Ovary (tissue), 9 donors: ENCODE measurements around the gene TSPAN3. TPM values are rescaled to one million over a fixed set of nuclear protein-coding genes. Genes with fewer than 3 reads are reported as not detected.

ENCODE experiments used
- DNase-seq, 5 donors: peaks; one replicate each; pipeline ENCODE4 v3.0.0-alpha.2; 2019 to 2020
- H3K27ac ChIP-seq, 2 donors: fragments of 200-600 bp; one replicate each; pipeline versions ENCODE4 v1.5.1 to v1.8.0; 2019 to 2022
- H3K27me3 ChIP-seq: fragments of 200-600 bp; one replicate; pipeline ENCODE4 v1.8.0; 2022
- H3K36me3 ChIP-seq: fragments of 200-600 bp; sonication (generic); one replicate; pipeline ENCODE4 v1.5.1; 2019
- H3K4me1 ChIP-seq: one replicate; pipeline ENCODE4 v1.8.1; 2013; ENCODE audit warnings: mild to moderate bottlenecking, moderate library complexity; ENCODE audit not compliant: insufficient read depth
- H3K4me3 ChIP-seq: fragments of 200-600 bp; sonication (generic); one replicate; pipeline ENCODE4 v1.5.1; 2017
- H3K9me3 ChIP-seq, 2 donors: fragments of 200-600 bp in 1 of 2; sonication (generic) in 1 of 2; one replicate each; pipeline versions ENCODE4 v1.5.1 to v1.8.1; 2013 to 2019; ENCODE audit warnings: mild to moderate bottlenecking in 1 of 2, moderate library complexity in 1 of 2
- EP300 ChIP-seq: sonication (generic); formaldehyde crosslinking; IDR thresholded peaks from one replicate; pipeline ENCODE4 v1.6.1; 2017; ENCODE audit warnings: antibody characterized with exemption
- POLR2A ChIP-seq: fragments of 450-650 bp; IDR thresholded peaks from one replicate; pipeline ENCODE4 v1.6.1; 2017; ENCODE audit warnings: antibody characterized with exemption, mild to moderate bottlenecking, moderate library complexity
- WGBS, 3 donors: extraction: QIAGEN DNeasy Blood & Tissue Kit in 1 of 3; methylation state at CpG; one replicate each; pipeline versions ENCODE4 v1.1.5 to v1.1.7; 2013 to 2017; 5-methylcytosine and 5-hydroxymethylcytosine counted together
- intact Hi-C, 4 donors: fragments of 100-400 bp; cut with DNase I; formaldehyde crosslinking; loops; one replicate each; pipeline versions ENCODE4 v1.11.0 to v1.15.1; 2022 to 2023
- polyA plus RNA-seq, 2 donors: library from polyadenylated mRNA; stranded (reverse); fragments of 200-250 nt in 1 of 2; fragments of 350-450 nt in 1 of 2; fragmentation: Illumina TruSeq in 1 of 2; extraction: RNeasy Lipid Tissue Mini Kit (QIAGEN cat#74804) in 1 of 2; gene quantifications; one replicate each; pipeline ENCODE4 v1.2.3, GENCODE V29; 2013 to 2014
- total RNA-seq, 7 donors: library from RNA; depleted of rRNA in 2 of 7; stranded (reverse); fragments of >200 nt in 2 of 7; fragmentation: NEBNext Ultra II Directional in 3 of 7; extraction: Animal tissue kit (Norgen Biotek cat#: 25700) in 3 of 7; gene quantifications; one replicate each; pipeline versions ENCODE4 v1.1.0 to v1.2.4, GENCODE V29; 2016 to 2023
- TF ChIP-seq, protein P1 (sequence below), 3 donors: fragments of 450-650 bp in 2 of 3; fragments of 200-600 bp in 1 of 3; IDR thresholded peaks; one replicate each; pipeline versions ENCODE4 v1.5.1 to v1.8.0; 2016 to 2022; ENCODE audit warnings: antibody characterized with exemption in 3 of 3, mild to moderate bottlenecking in 1 of 3
- donor health status: DM: no; HTN: no; CAD: no; lungs with moderate emphysema.
- donor health status: DM: no; HTN: no; CAD: no.
- donor health status: Bipolar disorder and iron deficiency.
- donor health status: DM: yes; HTN: yes; CAD: no.
- donor health status: DM: no; HTN: no; CAD: no.
- donor health status: DM: yes; HTN: yes; CAD: no.

TSPAN3 gene
- total and polyA plus RNA-seq, 9 donors = 140 to 266 (median 196) TPM

DNA sequence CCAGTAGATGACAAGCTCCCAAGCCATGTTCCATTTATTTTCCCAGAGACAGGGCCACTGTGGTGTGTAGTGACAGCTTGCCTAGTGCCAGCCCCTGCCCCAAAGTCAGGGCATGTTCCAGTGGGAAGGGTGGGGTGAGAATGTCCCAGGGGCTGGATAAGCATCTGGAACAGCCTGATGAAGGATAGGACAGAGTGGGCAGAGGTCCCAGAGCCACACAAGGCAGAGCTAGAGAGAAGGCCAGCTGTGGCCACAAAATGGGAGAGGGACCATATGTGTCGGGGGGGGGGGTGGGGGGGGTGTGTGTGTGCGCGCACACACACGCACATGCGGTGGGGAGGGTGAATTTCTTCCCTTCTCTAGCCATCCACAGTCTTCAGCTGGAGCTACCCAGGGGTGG lies 27.0 kb upstream of the TSPAN3 start:
- no peaks in the 10 kb centered on the region for H3K4me1 ChIP-seq
- no peaks in the 10 kb centered on the region for H3K27me3 ChIP-seq
- no peak overlapping the region for H3K27ac ChIP-seq
- TF ChIP-seq EP300 (no peak), POLR2A (no peak)
- TF ChIP-seq, protein P1, sequence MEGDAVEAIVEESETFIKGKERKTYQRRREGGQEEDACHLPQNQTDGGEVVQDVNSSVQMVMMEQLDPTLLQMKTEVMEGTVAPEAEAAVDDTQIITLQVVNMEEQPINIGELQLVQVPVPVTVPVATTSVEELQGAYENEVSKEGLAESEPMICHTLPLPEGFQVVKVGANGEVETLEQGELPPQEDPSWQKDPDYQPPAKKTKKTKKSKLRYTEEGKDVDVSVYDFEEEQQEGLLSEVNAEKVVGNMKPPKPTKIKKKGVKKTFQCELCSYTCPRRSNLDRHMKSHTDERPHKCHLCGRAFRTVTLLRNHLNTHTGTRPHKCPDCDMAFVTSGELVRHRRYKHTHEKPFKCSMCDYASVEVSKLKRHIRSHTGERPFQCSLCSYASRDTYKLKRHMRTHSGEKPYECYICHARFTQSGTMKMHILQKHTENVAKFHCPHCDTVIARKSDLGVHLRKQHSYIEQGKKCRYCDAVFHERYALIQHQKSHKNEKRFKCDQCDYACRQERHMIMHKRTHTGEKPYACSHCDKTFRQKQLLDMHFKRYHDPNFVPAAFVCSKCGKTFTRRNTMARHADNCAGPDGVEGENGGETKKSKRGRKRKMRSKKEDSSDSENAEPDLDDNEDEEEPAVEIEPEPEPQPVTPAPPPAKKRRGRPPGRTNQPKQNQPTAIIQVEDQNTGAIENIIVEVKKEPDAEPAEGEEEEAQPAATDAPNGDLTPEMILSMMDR (IDR thresholded peaks at IDR 0.05) = no peak
- H3K4me3 ChIP-seq = no peak overlapping the region
- H3K36me3 ChIP-seq = no peaks in the 10 kb centered on the region
- no peak for DNase-seq
- H3K9me3 ChIP-seq = no peaks in the 10 kb centered on the region
- WGBS, 3 donors = 83 to 97% (median 90%) methylated on average over 5 of the region's 5 CpGs
- intact Hi-C loops = no loop called here

DNA sequence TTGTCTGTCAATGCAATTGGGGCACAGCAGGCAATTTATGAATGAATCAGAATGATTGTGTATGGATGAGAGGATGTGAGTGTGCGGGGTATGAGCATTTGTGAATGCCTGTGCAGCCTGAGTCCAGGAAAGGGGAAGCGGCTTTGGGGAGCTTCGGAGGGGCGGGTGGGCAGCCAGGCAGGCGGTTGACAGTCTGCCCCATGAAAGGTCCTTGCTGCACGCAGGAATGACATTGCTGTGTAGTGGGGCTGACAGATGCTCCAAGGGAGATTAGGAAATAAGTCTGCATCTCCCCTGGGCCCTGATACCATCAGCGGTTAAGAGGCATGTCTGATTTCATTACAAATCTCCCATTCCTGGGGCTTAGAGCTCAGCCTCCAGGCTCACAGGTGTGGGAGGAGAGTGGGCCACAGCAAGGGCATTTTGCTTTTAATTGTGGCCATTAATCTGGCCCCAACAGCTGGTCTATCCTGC lies 26.4 kb upstream of the TSPAN3 start:
- Histone ChIP-seq H3K27ac (no peak overlapping the region), H3K27me3 (no peaks in the 10 kb centered on the region), H3K36me3 (no peaks in the 10 kb centered on the region), H3K4me1 (no peaks in the 10 kb centered on the region), H3K9me3 (no peaks in the 10 kb centered on the region), H3K4me3 (no peak overlapping the region)
- TF ChIP-seq, protein P1 (IDR thresholded peaks at IDR 0.05) = no peak
- no peak for TF ChIP-seq EP300
- no peak for TF ChIP-seq POLR2A
- intact Hi-C loops = no loop called here
- WGBS, 3 donors = 88 to 93% (median 91%) methylated on average over 7 of the region's 7 CpGs
- no peak for DNase-seq

DNA sequence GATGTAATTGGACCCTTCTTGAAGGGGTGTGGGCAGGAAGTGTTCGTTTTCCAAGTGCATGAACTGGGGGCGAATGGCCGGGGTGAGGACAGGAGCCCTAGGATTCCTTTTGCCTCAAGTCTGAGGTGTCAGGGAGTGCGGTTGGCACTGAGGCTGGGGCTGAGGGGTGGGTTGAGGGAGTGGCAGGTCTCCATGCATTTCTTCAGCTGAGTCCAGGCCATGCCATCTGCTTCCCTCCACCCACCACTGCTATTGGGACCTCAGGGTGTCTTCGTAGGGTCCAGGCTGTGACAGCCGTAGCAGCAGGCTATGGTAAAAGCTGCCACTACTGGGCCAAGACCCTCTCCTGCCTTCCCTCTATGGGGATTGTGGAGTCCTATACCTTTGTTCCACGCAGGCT lies 25.6 kb upstream of the TSPAN3 start:
- intact Hi-C loops = no loop called here
- H3K9me3 ChIP-seq = no peaks in the 10 kb centered on the region
- TF ChIP-seq, protein P1 (IDR thresholded peaks at IDR 0.05) = no peak
- no peak for TF ChIP-seq EP300
- TF ChIP-seq POLR2A = no peak
- H3K27me3 ChIP-seq = no peaks in the 10 kb centered on the region
- no peak overlapping the region for H3K27ac ChIP-seq
- no peaks in the 10 kb centered on the region for H3K4me1 ChIP-seq
- H3K36me3 ChIP-seq = no peaks in the 10 kb centered on the region
- no peak for DNase-seq
- 85 to 96% (median 87%) methylated on average over 7 of the region's 7 CpGs for WGBS, 3 donors
- no peak overlapping the region for H3K4me3 ChIP-seq

DNA sequence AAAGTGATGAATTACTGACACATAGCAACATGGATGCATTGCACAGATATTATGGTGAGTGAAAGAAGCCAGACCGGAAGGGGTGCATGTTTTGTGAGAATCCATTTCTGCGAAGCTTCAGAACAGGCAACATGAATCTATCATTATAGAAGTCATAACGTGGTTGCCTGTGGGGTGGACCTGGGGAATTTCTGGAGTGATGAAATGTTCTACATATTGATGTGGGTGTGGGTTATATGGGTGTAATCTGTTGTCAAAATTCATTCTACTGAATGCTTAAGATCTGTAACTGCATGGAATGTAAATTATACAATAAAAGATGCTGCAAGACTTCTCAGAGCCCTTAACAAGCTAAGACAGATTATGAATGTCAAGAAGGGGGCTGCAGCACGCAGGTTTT lies 25.2 kb upstream of the TSPAN3 start:
- Histone ChIP-seq H3K27ac (no peak overlapping the region), H3K9me3 (no peaks in the 10 kb centered on the region), H3K36me3 (no peaks in the 10 kb centered on the region), H3K4me3 (no peak overlapping the region), H3K27me3 (no peaks in the 10 kb centered on the region), H3K4me1 (no peaks in the 10 kb centered on the region)
- WGBS, 3 donors = 60 to 65% (median 63%) methylated on average over 4 of the region's 4 CpGs
- intact Hi-C loops = no loop called here
- no peak for DNase-seq
- TF ChIP-seq EP300 (no peak), POLR2A (no peak)
- TF ChIP-seq, protein P1 (IDR thresholded peaks at IDR 0.05) = no peak
